ENCODE measurements around the gene KHSRP.

- TF ChIP-seq POLR2AphosphoS5 (IDR thresholded peaks at IDR 0.05; ENCODE audit: borderline replicate concordance, low read depth, low read length), result no peak
- TF ChIP-seq EZH2 (IDR thresholded peaks at IDR 0.05), result no peak
- no peak for TF ChIP-seq FOXP2 (optimal IDR thresholded peaks at IDR 0.05; ENCODE audit: control extremely low read depth, extremely low read length, insufficient read depth)
These were observed 27.6 kb upstream of the KHSRP start for GRCh38 chr19:6452223-6452614.
